K562 (cell line): ENCODE results near the gene DAD1. TPM values are rescaled to one million over a fixed set of nuclear protein-coding genes. Genes with fewer than 3 reads are reported as not detected.

Experiments used
- CREB5 ChIP-seq: fragments of 250-450 bp; sonication (Bioruptor Pico); IDR thresholded peaks from 2 replicates; pipeline ENCODE4 v1.5.0; 2020; ENCODE audit warnings: mild to moderate bottlenecking
- ETS2 ChIP-seq: IDR thresholded peaks from 2 replicates; pipeline ENCODE4 v1.6.1; 2016; ENCODE audit warnings: borderline replicate concordance, missing genetic modification characterization, mild to moderate bottlenecking, moderate library complexity, missing compliant biosample characterization; ENCODE audit not compliant: poor library complexity, severe bottlenecking
- FIP1L1 ChIP-seq: fragments of 200-400 bp; formaldehyde crosslinking; IDR thresholded peaks from 2 replicates; pipeline ENCODE4 v1.6.1; 2018; ENCODE audit warnings: mild to moderate bottlenecking, low read depth, low read length; ENCODE audit not compliant: poor library complexity, severe bottlenecking
- FOXA1 ChIP-seq: fragments of 450-650 bp; IDR thresholded peaks from 2 replicates; pipeline ENCODE4 v1.6.1; 2016; ENCODE audit warnings: mild to moderate bottlenecking, borderline replicate concordance
- GMEB1 ChIP-seq: fragments of 250-450 bp; sonication (Bioruptor Pico); IDR thresholded peaks from 2 replicates; pipeline ENCODE4 v1.4.0; 2020; ENCODE audit warnings: mild to moderate bottlenecking
- HIVEP1 ChIP-seq: fragments of 250-450 bp; sonication (Bioruptor Pico); IDR thresholded peaks from 2 replicates; pipeline ENCODE4 v1.4.0; 2020; ENCODE audit warnings: mild to moderate bottlenecking
- MCM7 ChIP-seq, 2 experiments: fragments of 450-650 bp; IDR thresholded peaks; 2 replicates each; pipeline ENCODE4 v1.6.1; 2016 to 2018
- MYC ChIP-seq, 2 experiments: fragments of 250-450 bp in 1 of 2; sonication (Bioruptor Pico) in 1 of 2; IDR thresholded peaks; 2 replicates each; pipeline versions ENCODE4 v1.5.1 to v1.6.1; 2012 to 2021; ENCODE audit warnings: low read depth in 2 of 2, borderline replicate concordance in 1 of 2, improper control_type of control experiment in 1 of 2, low read length in 1 of 2, mild to moderate bottlenecking in 1 of 2, moderate library complexity in 1 of 2
- RBM25 ChIP-seq: fragments of 200-400 bp; formaldehyde crosslinking; IDR thresholded peaks from 2 replicates; pipeline ENCODE4 v1.6.1; 2018; ENCODE audit warnings: low read length, low read depth, moderate library complexity; ENCODE audit not compliant: severe bottlenecking
- SAP30 ChIP-seq: fragments of 200-600 bp; sonication (generic); IDR thresholded peaks from 2 replicates; pipeline ENCODE4 v1.6.1; 2012; ENCODE audit warnings: borderline replicate concordance, low read depth, mild to moderate bottlenecking, moderate library complexity, low read length, control low read depth, inconsistent platforms; ENCODE audit not compliant: insufficient read depth, poor library complexity, severe bottlenecking
- SIRT6 ChIP-seq: IDR thresholded peaks from one replicate; pipeline ENCODE4 v1.6.1; 2012; ENCODE audit warnings: low read depth, mild to moderate bottlenecking, control low read depth, inconsistent platforms, low read length, moderate library complexity
- SMAD2 ChIP-seq: fragments of 150-350 bp; IDR thresholded peaks from 2 replicates; pipeline ENCODE4 v1.6.1; 2014; ENCODE audit warnings: low read depth, mild to moderate bottlenecking, low read length
- SOX6 ChIP-seq: fragments of 450-650 bp; IDR thresholded peaks from 2 replicates; pipeline ENCODE4 v1.6.1; 2014; ENCODE audit warnings: mild to moderate bottlenecking
- THAP12 ChIP-seq: fragments of 250-450 bp; sonication (Bioruptor Pico); IDR thresholded peaks from 2 replicates; pipeline ENCODE4 v1.9.0; 2021; ENCODE audit warnings: mild to moderate bottlenecking, inconsistent platforms
- U2AF2 ChIP-seq: fragments of 200-400 bp; formaldehyde crosslinking; optimal IDR thresholded peaks from 2 replicates; pipeline ENCODE3; 2017; ENCODE audit warnings: low read depth, mild to moderate bottlenecking, low read length
- ZBTB9 ChIP-seq: fragments of 450-650 bp; formaldehyde crosslinking; IDR thresholded peaks from 2 replicates; pipeline ENCODE4 v1.4.0; 2020; ENCODE audit warnings: mild to moderate bottlenecking, moderate library complexity
- ZC3H4 ChIP-seq: sonication (generic); formaldehyde crosslinking; IDR thresholded peaks from 2 replicates; pipeline ENCODE4 v1.9.0; 2021; ENCODE audit warnings: missing genetic modification reagents, borderline replicate concordance
- ZNF143 ChIP-seq: sonication (generic); formaldehyde crosslinking; IDR thresholded peaks from 2 replicates; pipeline ENCODE4 v1.9.0; 2022; ENCODE audit warnings: mild to moderate bottlenecking, missing genetic modification reagents
- ZNF780A ChIP-seq: fragments of 250-450 bp; sonication (Bioruptor Pico); IDR thresholded peaks from 2 replicates; pipeline ENCODE4 v1.5.0; 2021; ENCODE audit warnings: mild to moderate bottlenecking
- polyA plus RNA-seq, 8 experiments: library from polyadenylated mRNA; depleted of rRNA in 4 of 8; stranded (reverse) in 5 of 8; unstranded in 3 of 8; fragments of >200 nt; fragmentation: Nextera tagmentation in 2 of 8; fragmentation: Illumina TruSeq in 1 of 8; extraction: Ambion mirVana in 2 of 8; extraction: Trizol in 1 of 8; gene quantifications; 2 replicates each; pipeline versions ENCODE4 v1.2.1 to v1.2.3, GENCODE V29; 2011 to 2014; ENCODE audit warnings: inconsistent platforms in 1 of 8, missing spikeins in 1 of 8
- total RNA-seq, 7 experiments: library from RNA; depleted of rRNA in 6 of 7; stranded (reverse); fragments of >200 nt in 6 of 7; fragmentation: Illumina TruSeq in 2 of 7; extraction: Trizol in 2 of 7; gene quantifications; 2 replicates each; pipeline versions ENCODE4 v1.2.1 to v1.2.3, GENCODE V29; 2011 to 2021; ENCODE audit warnings: low replicate concordance in 1 of 7

Gene DAD1
- total and polyA plus RNA-seq, 9 of the 15 experiments (the other 6 are each of a cell fraction or from before 2014, with no cell fraction given): 104 to 617 (median 222) TPM

- no peak for TF ChIP-seq THAP12 (CRISPR knock-in tag)
- no peak for TF ChIP-seq SMAD2
- TF ChIP-seq ZBTB9 (CRISPR knock-in tag): no peak
- no peak for TF ChIP-seq U2AF2
- no peak for TF ChIP-seq RBM25
- no peak for TF ChIP-seq SOX6
- TF ChIP-seq MCM7 (IDR thresholded peaks at IDR 0.05): no peak
- TF ChIP-seq MYC (IDR thresholded peaks at IDR 0.05; ENCODE audit: low read depth, low read length): no peak; the same call in 1 of the 2 replicates
- TF ChIP-seq MYC (CRISPR knock-in tag; IDR thresholded peaks at IDR 0.05; ENCODE audit: borderline replicate concordance, low read depth): no peak
- TF ChIP-seq FOXA1: no peak
- no peak for TF ChIP-seq ZNF143 (CRISPR knock-in tag)
- no peak for TF ChIP-seq ETS2
- TF ChIP-seq HIVEP1: no peak
- TF ChIP-seq CREB5: no peak
- no peak for TF ChIP-seq FIP1L1
- no peak for TF ChIP-seq ZC3H4 (CRISPR knock-in tag)
- TF ChIP-seq SAP30: no peak
- TF ChIP-seq ZNF780A (CRISPR knock-in tag): no peak
- no peak for TF ChIP-seq SIRT6
- no peak for TF ChIP-seq GMEB1
Measured at GRCh38 chr14:22589096-22589839, at the start of gene DAD1 (continued).
